ENCODE measurements around the gene PCSK5. TPM values are rescaled to one million over a fixed set of nuclear protein-coding genes. Genes with fewer than 3 reads are reported as not detected.
"Not testable (repeated sequence)": the region's sequence is repeated elsewhere in the genome, so short reads cannot be mapped to it uniquely, and the experiment has no call there.

The PCSK5 gene
- total and polyA plus RNA-seq, 3 experiments from 2014 or later, result 1.6 to 1.9 (median 1.8) TPM

DNA sequence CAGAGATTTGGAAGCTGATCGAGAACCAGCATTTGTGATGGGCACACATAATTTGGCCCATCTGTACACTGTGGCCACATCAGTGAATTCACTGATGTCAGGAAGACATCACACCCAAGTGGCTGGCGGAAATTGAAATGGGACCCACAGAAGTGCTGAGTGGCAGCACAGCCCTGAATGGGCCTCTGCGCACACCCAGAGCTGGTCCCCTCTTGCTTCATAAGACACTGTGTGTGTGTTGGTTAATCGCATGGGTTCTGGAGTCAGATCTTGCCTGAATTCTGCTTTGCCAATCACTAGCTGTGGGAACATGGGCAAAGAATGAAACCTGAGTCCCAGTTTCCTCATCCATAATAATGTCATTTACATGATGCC, 72.2 kb downstream of the PCSK5 start:
- H3K4me3 ChIP-seq (ENCODE audit: low read length), result no peak overlapping the region
- H3K36me3 Mint-ChIP-seq, result peaks cover 0 to 1% (median 0%) of the 10 kb centered on the region in 3 donors
- no peak overlapping the region for H3K27ac ChIP-seq (ENCODE audit: low read depth, low read length)
- H3K27me3 ChIP-seq (ENCODE audit: insufficient read depth, low read length, poor library complexity, severe bottlenecking), result no peaks in the 10 kb centered on the region
- peaks cover 12% of the 10 kb centered on the region for H3K4me1 ChIP-seq (ENCODE audit: insufficient read depth, low read length)
- POLR2A ChIA-PET, result no interaction called here
- no peaks in the 10 kb centered on the region for H3K27me3 Mint-ChIP-seq
- peaks cover 8 to 18% (median 11%) of the 10 kb centered on the region in 3 donors for H3K4me1 Mint-ChIP-seq
- no peaks in the 10 kb centered on the region for H3K36me3 ChIP-seq (ENCODE audit: insufficient read depth, low read length)
- no peak for DNase-seq
- H3K27ac Mint-ChIP-seq, result no peak overlapping the region
- H3K9me3 ChIP-seq (ENCODE audit: low read length), result no peaks in the 10 kb centered on the region
- H3K9me3 Mint-ChIP-seq, result peaks cover 0 to 3% (median 0%) of the 10 kb centered on the region in 5 donors
- no peak overlapping the region for H3K4me3 Mint-ChIP-seq
- CTCF ChIA-PET, result no interaction called here

DNA sequence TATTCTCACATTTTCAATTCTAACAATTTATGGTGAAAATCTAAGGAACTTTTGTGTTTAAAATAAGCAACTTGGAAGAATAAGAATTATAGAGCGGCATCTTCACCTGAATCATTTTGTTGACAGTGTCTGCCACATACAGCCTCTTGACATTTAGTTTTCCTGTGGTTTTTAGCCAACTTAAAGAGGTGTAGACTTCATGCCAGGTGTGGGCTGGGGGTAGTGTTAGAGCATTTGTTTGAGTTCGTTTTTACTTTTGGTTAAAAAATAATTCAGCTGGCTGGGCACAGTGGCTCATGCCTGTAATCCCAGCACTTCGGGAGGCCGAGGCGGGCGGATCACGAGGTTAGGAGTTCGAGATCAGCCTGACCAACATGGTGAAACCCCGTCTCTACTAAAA, 72.8 kb downstream of the PCSK5 start:
- H3K4me3 ChIP-seq (ENCODE audit: low read length); H3K9me3 ChIP-seq (ENCODE audit: low read length); H3K27me3 ChIP-seq (ENCODE audit: insufficient read depth, low read length, poor library complexity, severe bottlenecking); H3K36me3 Mint-ChIP-seq; H3K9me3 Mint-ChIP-seq; H3K4me3 Mint-ChIP-seq; H3K27me3 Mint-ChIP-seq; H3K36me3 ChIP-seq (ENCODE audit: insufficient read depth, low read length); POLR2A ChIA-PET; DNase-seq; H3K27ac ChIP-seq (ENCODE audit: low read depth, low read length); H3K27ac Mint-ChIP-seq; CTCF ChIA-PET: not testable (repeated sequence)
- peaks cover 8 to 18% (median 11%) of the 10 kb centered on the region in 3 donors for H3K4me1 Mint-ChIP-seq
- H3K4me1 ChIP-seq (ENCODE audit: insufficient read depth, low read length), result peaks cover 12% of the 10 kb centered on the region

DNA sequence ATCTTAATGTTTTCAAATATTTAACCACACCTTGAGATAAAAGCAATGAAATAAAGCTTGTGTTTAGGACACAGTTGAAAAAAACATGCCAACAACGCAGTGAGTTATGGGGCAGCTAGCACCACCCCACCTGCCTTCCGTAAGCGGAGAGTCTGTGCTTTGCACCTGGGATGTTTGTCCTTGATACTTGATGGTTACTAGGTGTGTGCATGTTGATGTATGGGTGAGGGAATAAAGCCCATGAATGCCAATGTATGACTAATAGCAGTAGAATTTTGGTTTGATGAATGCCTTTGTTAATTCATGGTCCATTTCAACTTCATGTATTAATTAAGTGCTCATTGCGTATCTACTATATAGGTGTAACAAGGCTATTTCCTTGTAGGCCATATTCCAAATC, 74.0 kb downstream of the PCSK5 start:
- ChIA-PET CTCF (no interaction called here), POLR2A (no interaction called here)
- no peak overlapping the region for H3K27ac Mint-ChIP-seq

DNA sequence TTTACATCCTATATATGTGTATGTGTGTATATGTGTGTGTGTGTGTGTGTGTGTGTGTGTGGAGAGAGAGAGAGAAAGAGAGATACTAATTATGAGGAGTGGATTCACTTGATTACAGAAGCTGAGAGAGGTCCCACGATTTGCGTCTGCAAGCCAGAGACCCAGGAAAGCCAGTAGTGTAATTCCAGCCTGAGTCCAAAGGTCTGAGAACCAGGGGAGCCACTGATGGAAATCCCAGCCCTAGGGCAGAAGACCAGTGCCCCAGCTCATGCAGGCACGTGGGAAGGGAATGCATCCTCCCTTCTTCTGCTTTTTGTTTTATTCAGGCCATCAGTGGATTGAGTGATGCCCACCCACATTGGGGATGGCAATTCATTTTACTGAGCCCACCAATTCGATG, 74.8 kb downstream of the PCSK5 start:
- H3K27ac Mint-ChIP-seq, result no peak overlapping the region
- Histone ChIP-seq H3K36me3 (ENCODE audit: insufficient read depth, low read length) (no peaks in the 10 kb centered on the region), H3K27me3 (ENCODE audit: insufficient read depth, low read length, poor library complexity, severe bottlenecking) (no peaks in the 10 kb centered on the region), H3K4me1 (ENCODE audit: insufficient read depth, low read length) (peaks cover 12% of the 10 kb centered on the region), H3K27ac (ENCODE audit: low read depth, low read length) (no peak overlapping the region), H3K9me3 (ENCODE audit: low read length) (no peaks in the 10 kb centered on the region), H3K4me3 (ENCODE audit: low read length) (no peak overlapping the region)
- H3K36me3 Mint-ChIP-seq, result no peaks in the 10 kb centered on the region
- H3K27me3 Mint-ChIP-seq, result no peaks in the 10 kb centered on the region
- no peak overlapping the region for H3K4me3 Mint-ChIP-seq
- H3K4me1 Mint-ChIP-seq, result peaks cover 8 to 18% (median 11%) of the 10 kb centered on the region in 3 donors
- ChIA-PET POLR2A (no interaction called here), CTCF (no interaction called here)
- no peak for DNase-seq
- peaks cover 0 to 5% (median 0%) of the 10 kb centered on the region in 5 donors for H3K9me3 Mint-ChIP-seq

More for the DNA sequence above, 74.0 kb downstream of the PCSK5 start:
- no peaks in the 10 kb centered on the region for H3K9me3 ChIP-seq (ENCODE audit: low read length)
- Mint-ChIP-seq H3K4me1 (peaks cover 8 to 18% (median 11%) of the 10 kb centered on the region in 3 donors), H3K27me3 (no peaks in the 10 kb centered on the region), H3K4me3 (no peak overlapping the region), H3K36me3 (peaks cover 0 to 1% (median 0%) of the 10 kb centered on the region in 3 donors), H3K9me3 (peaks cover 0 to 5% (median 0%) of the 10 kb centered on the region in 5 donors)
- no peak for DNase-seq
- H3K27me3 ChIP-seq (ENCODE audit: insufficient read depth, low read length, poor library complexity, severe bottlenecking), result no peaks in the 10 kb centered on the region
- H3K36me3 ChIP-seq (ENCODE audit: insufficient read depth, low read length), result no peaks in the 10 kb centered on the region
- no peak overlapping the region for H3K27ac ChIP-seq (ENCODE audit: low read depth, low read length)
- peaks cover 12% of the 10 kb centered on the region for H3K4me1 ChIP-seq (ENCODE audit: insufficient read depth, low read length)
- no peak overlapping the region for H3K4me3 ChIP-seq (ENCODE audit: low read length)

DNA sequence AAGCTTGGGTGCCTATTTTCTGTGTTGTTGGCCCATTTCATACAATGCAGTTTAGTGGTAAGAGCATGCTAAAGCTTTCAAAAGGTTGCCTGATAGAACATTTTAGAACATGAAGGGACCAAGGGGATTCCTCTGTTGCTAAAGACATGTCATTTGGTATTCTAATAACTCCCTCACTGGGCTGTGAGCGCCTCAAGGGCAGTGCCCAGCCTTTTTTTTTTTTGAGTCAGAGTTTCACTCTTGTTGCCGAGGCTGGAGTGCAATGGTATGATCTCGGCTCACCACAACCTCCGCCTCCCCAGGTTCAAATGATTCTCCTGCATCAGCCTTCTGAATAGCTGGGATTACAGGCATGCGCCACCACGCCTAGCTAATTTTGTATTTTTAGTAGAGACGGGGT, 77.1 kb downstream of the PCSK5 start:
- no peak for DNase-seq
- Histone ChIP-seq H3K27me3 (ENCODE audit: insufficient read depth, low read length, poor library complexity, severe bottlenecking) (no peaks in the 10 kb centered on the region), H3K9me3 (ENCODE audit: low read length) (no peaks in the 10 kb centered on the region), H3K36me3 (ENCODE audit: insufficient read depth, low read length) (no peaks in the 10 kb centered on the region), H3K27ac (ENCODE audit: low read depth, low read length) (no peak overlapping the region), H3K4me1 (ENCODE audit: insufficient read depth, low read length) (peaks cover 2% of the 10 kb centered on the region), H3K4me3 (ENCODE audit: low read length) (no peak overlapping the region)
- H3K27me3 Mint-ChIP-seq, result no peaks in the 10 kb centered on the region
- peaks cover 0 to 9% (median 3%) of the 10 kb centered on the region in 5 donors for H3K9me3 Mint-ChIP-seq
- H3K27ac Mint-ChIP-seq, result no peak overlapping the region
- CTCF ChIA-PET, result no interaction called here
- POLR2A ChIA-PET, result no interaction called here
- H3K4me1 Mint-ChIP-seq, result peaks cover 0 to 9% (median 0%) of the 10 kb centered on the region in 3 donors
- no peak overlapping the region for H3K4me3 Mint-ChIP-seq
- H3K36me3 Mint-ChIP-seq, result peaks cover 0 to 8% (median 0%) of the 10 kb centered on the region in 3 donors

DNA sequence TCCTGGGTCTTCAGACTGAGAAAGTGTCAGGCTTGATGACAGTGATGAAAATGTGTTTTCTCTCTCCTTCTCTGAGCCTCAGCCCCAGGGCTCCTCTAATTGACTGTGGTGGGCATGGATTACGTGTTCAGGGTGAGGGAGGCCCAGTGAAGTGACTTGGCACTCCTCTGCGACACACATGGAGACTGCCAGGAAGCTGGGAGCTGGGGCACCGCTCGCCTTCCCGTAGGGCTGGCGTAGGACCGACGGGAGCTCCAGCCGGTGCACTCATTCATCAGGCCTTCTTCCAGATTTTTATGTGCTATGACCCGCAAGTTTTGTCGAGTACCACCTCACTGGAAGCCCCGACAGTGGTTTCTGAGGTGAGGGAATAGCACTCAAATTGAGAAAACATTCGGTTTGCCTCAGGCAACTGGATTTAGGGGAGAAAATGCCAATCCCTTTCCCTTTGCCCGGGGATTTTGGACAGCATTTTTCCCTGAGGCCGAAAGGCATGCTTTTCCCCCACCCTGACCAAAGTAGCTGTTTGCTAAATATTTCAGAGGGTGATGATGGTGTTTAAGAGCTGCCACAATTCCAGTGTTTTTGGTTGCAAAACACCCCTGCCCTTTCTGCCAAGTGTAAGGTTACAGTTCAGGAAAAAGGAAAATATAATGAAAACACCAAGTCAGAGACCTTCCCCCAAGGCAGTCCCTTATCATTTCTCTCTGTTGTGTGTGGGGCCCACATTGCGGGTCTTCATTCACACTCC, 83.7 kb downstream of the PCSK5 start:
- ChIA-PET CTCF (no interaction called here), POLR2A (no interaction called here)
- peaks cover 0 to 3% (median 0%) of the 10 kb centered on the region in 3 donors for H3K4me1 Mint-ChIP-seq
- no peak for DNase-seq
- no peaks in the 10 kb centered on the region for H3K27me3 ChIP-seq (ENCODE audit: insufficient read depth, low read length, poor library complexity, severe bottlenecking)
- H3K9me3 Mint-ChIP-seq, result peaks cover 0 to 9% (median 3%) of the 10 kb centered on the region in 5 donors
- peak overlapping the region in 1 of 7 donors; percentile 48 for H3K4me3 Mint-ChIP-seq
- no peak overlapping the region for H3K4me3 ChIP-seq (ENCODE audit: low read length)
- H3K36me3 ChIP-seq (ENCODE audit: insufficient read depth, low read length), result no peaks in the 10 kb centered on the region
- no peak overlapping the region for H3K27ac ChIP-seq (ENCODE audit: low read depth, low read length)
- peaks cover 0 to 8% (median 0%) of the 10 kb centered on the region in 3 donors for H3K36me3 Mint-ChIP-seq
- no peak overlapping the region for H3K27ac Mint-ChIP-seq
- no peaks in the 10 kb centered on the region for H3K4me1 ChIP-seq (ENCODE audit: insufficient read depth, low read length)
- no peaks in the 10 kb centered on the region for H3K9me3 ChIP-seq (ENCODE audit: low read length)
- H3K27me3 Mint-ChIP-seq, result no peaks in the 10 kb centered on the region

DNA sequence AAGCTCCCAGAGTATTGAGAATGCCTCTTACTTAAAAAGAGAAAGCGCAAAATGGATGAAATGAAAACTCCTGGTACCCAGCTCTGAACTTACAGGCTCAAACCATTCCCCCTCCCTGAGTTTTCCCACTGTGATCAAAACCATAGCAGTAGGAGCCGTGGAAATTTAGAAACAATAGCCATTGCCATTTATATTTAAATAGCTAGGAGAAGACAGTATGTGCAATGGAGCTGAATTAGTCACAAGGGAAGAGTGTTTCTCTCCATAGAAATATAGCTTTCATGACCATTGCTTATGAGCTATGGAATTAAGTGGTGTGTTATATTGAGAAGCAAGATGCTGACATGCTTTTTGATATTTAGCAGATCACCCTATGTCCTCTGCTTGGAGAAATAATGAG, 84.6 kb downstream of the PCSK5 start:
- no peak overlapping the region for H3K27ac Mint-ChIP-seq
- H3K4me1 ChIP-seq (ENCODE audit: insufficient read depth, low read length), result no peaks in the 10 kb centered on the region
- H3K27ac ChIP-seq (ENCODE audit: low read depth, low read length), result no peak overlapping the region
- DNase-seq, result no peak
- ChIA-PET POLR2A (no interaction called here), CTCF (interaction anchor here (1.0 kb wide), 1 partner anchor 327 kb away, joined by 3 read pairs; no protein-coding TSS in a partner anchor)
- no peaks in the 10 kb centered on the region for H3K9me3 ChIP-seq (ENCODE audit: low read length)
- no peaks in the 10 kb centered on the region for H3K36me3 ChIP-seq (ENCODE audit: insufficient read depth, low read length)
- H3K36me3 Mint-ChIP-seq, result peaks cover 0 to 8% (median 0%) of the 10 kb centered on the region in 3 donors
- H3K27me3 ChIP-seq (ENCODE audit: insufficient read depth, low read length, poor library complexity, severe bottlenecking), result no peaks in the 10 kb centered on the region
- peaks cover 0 to 9% (median 3%) of the 10 kb centered on the region in 5 donors for H3K9me3 Mint-ChIP-seq
- no peaks in the 10 kb centered on the region for H3K27me3 Mint-ChIP-seq
- no peak overlapping the region for H3K4me3 Mint-ChIP-seq
- H3K4me3 ChIP-seq (ENCODE audit: low read length), result no peak overlapping the region
- H3K4me1 Mint-ChIP-seq, result peaks cover 0 to 3% (median 0%) of the 10 kb centered on the region in 3 donors

DNA sequence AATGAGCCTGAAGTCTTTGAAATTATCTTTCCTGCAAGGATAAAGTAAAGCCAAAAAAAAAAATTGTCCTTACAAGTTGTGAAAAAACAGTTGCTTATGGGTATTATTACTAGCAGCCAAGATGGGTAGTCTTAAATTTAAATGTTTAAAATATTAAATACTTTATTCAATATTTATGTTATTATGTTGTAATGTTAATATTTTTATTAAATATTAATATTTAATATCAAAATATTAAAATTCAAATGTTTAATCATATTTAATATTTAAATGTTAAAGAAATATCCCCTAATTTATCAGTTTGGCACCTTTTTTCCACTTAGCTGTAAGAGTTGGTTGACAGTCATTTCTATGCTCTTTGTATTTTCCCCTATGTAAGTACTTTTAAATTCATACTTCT, 86.1 kb downstream of the PCSK5 start:
- DNase-seq, result no peak
- ChIA-PET POLR2A (no interaction called here), CTCF (no interaction called here)
- Mint-ChIP-seq H3K4me3 (no peak overlapping the region), H3K27me3 (no peaks in the 10 kb centered on the region), H3K9me3 (peaks cover 0 to 5% (median 3%) of the 10 kb centered on the region in 5 donors), H3K36me3 (peaks cover 0 to 4% (median 0%) of the 10 kb centered on the region in 3 donors), H3K4me1 (peaks cover 0 to 3% (median 0%) of the 10 kb centered on the region in 3 donors), H3K27ac (no peak overlapping the region)
- Histone ChIP-seq H3K27me3 (ENCODE audit: insufficient read depth, low read length, poor library complexity, severe bottlenecking) (no peaks in the 10 kb centered on the region), H3K36me3 (ENCODE audit: insufficient read depth, low read length) (no peaks in the 10 kb centered on the region), H3K9me3 (ENCODE audit: low read length) (no peaks in the 10 kb centered on the region), H3K4me3 (ENCODE audit: low read length) (no peak overlapping the region), H3K27ac (ENCODE audit: low read depth, low read length) (no peak overlapping the region), H3K4me1 (ENCODE audit: insufficient read depth, low read length) (no peaks in the 10 kb centered on the region)
